ENCODE measurements around the gene FREM2. TPM values are rescaled to one million over a fixed set of nuclear protein-coding genes. Genes with fewer than 3 reads are reported as not detected.

FREM2 gene
- polyA plus RNA-seq, 1 of the 3 experiments (the other 2 are of a cell fraction) = not detected

GRCh38 chr13:38688674-38689073, 1.8 kb downstream of the FREM2 start:
- H2AFZ ChIP-seq (ENCODE audit: low read depth) = no peak overlapping the region
- CTCF ChIA-PET = no interaction called here
- no peaks in the 10 kb centered on the region for H4K20me1 ChIP-seq (ENCODE audit: insufficient read depth)
- H3K4me2 ChIP-seq = no peak overlapping the region
- no peak overlapping the region for H3K27ac ChIP-seq (ENCODE audit: low read depth in 2 of 2, low read length in 1 of 2)
- no peaks in the 10 kb centered on the region for H3K9me2 ChIP-seq
- WGBS (ENCODE audit: low lambda C conversion rate) = 59% methylated on average over 10 of the region's 12 CpGs
- TF ChIP-seq CTCF (IDR thresholded peaks at IDR 0.05) (no peak), MAX (IDR thresholded peaks at IDR 0.05; ENCODE audit: low read depth) (no peak), RCOR1 (IDR thresholded peaks at IDR 0.05; ENCODE audit: low read length) (no peak), ZBTB33 (IDR thresholded peaks at IDR 0.05; ENCODE audit: borderline replicate concordance, low read depth) (no peak), RXRA (IDR thresholded peaks at IDR 0.05; ENCODE audit: borderline replicate concordance, low read depth) (no peak), JUND (IDR thresholded peaks at IDR 0.05) (no peak), IRF3 (IDR thresholded peaks at IDR 0.05; ENCODE audit: low read depth, low read length) (no peak), TEAD4 (IDR thresholded peaks at IDR 0.05; ENCODE audit: borderline replicate concordance, insufficient read depth) (no peak), EP300 (IDR thresholded peaks at IDR 0.05; ENCODE audit: borderline replicate concordance in 1 of 2, low read depth in 1 of 2, low read length in 1 of 2) (no peak), USF1 (IDR thresholded peaks at IDR 0.05; ENCODE audit: borderline replicate concordance, low read depth) (no peak), POLR2AphosphoS5 (IDR thresholded peaks at IDR 0.05; ENCODE audit: low read depth, low read length) (no peak)
- H3K9ac ChIP-seq = no peak overlapping the region
- no peaks in the 10 kb centered on the region for H3K36me3 ChIP-seq (replicated peaks in 1 of 2; ENCODE audit: control insufficient read depth in 1 of 2, insufficient read depth in 2 of 2, low read length in 1 of 2)
- H3K27me3 ChIP-seq (ENCODE audit: insufficient read depth) = peaks cover 27% of the 10 kb centered on the region; the same call in 1 of the 2 replicates
- H3K79me2 ChIP-seq (ENCODE audit: insufficient read depth) = no peaks in the 10 kb centered on the region
- H3F3A ChIP-seq (replicated peaks; ENCODE audit: insufficient read depth) = no peaks in the 10 kb centered on the region
- no peaks in the 10 kb centered on the region for H3K4me1 ChIP-seq (ENCODE audit: control insufficient read depth in 1 of 2, insufficient read depth in 2 of 2, low read depth in 1 of 2, low read length in 1 of 2)
- H3K9me3 ChIP-seq = no peaks in the 10 kb centered on the region
- no peak overlapping the region for H3K4me3 ChIP-seq (ENCODE audit: low read depth in 2 of 2, low read length in 1 of 2)
- DNase-seq = no peak
- POLR2A ChIA-PET = no interaction called here

GRCh38 chr13:38690231-38690630, 3.4 kb downstream of the FREM2 start:
- Histone ChIP-seq H3K9me2 (no peaks in the 10 kb centered on the region), H3K79me2 (ENCODE audit: insufficient read depth) (no peaks in the 10 kb centered on the region), H3K4me2 (no peak overlapping the region), H3K9ac (no peak overlapping the region), H3K4me3 (ENCODE audit: low read depth in 2 of 2, low read length in 1 of 2) (no peak overlapping the region), H3K9me3 (no peaks in the 10 kb centered on the region), H2AFZ (ENCODE audit: low read depth) (no peak overlapping the region), H3F3A (replicated peaks; ENCODE audit: insufficient read depth) (no peaks in the 10 kb centered on the region), H4K20me1 (ENCODE audit: insufficient read depth) (no peaks in the 10 kb centered on the region), H3K27me3 (ENCODE audit: insufficient read depth) (peaks cover 27% of the 10 kb centered on the region; the same call in 1 of the 2 replicates), H3K4me1 (ENCODE audit: control insufficient read depth in 1 of 2, insufficient read depth in 2 of 2, low read depth in 1 of 2, low read length in 1 of 2) (no peaks in the 10 kb centered on the region), H3K27ac (ENCODE audit: low read depth in 2 of 2, low read length in 1 of 2) (no peak overlapping the region), H3K36me3 (replicated peaks in 1 of 2; ENCODE audit: control insufficient read depth in 1 of 2, insufficient read depth in 2 of 2, low read length in 1 of 2) (no peaks in the 10 kb centered on the region)
- ChIA-PET CTCF (no interaction called here), POLR2A (no interaction called here)
- WGBS (ENCODE audit: low lambda C conversion rate) = 45% methylated on average over 2 of the region's 2 CpGs
- DNase-seq = no peak
- no peak for TF ChIP-seq MEF2A (IDR thresholded peaks at IDR 0.05; ENCODE audit: borderline replicate concordance, low read depth)
